Psoas muscle (tissue), 8 donors: ENCODE measurements around the gene HOXC5. TPM values are rescaled to one million over a fixed set of nuclear protein-coding genes. Genes with fewer than 3 reads are reported as not detected.

Source experiments
- ATAC-seq, 4 donors: fragments of 200-7000 bp; cut with Tn5 transposase; one replicate each; pipeline ENCODE4 v1.9.1; 2020; ENCODE audit warnings: moderate library complexity in 3 of 4, mild to moderate bottlenecking in 2 of 4
- DNase-seq, 2 donors: peaks; one replicate each; pipeline ENCODE4 v3.0.0-alpha.2; 2020
- H3K27ac ChIP-seq: fragments of 200-600 bp; one replicate; pipeline ENCODE4 v1.8.0; 2022
- H3K27me3 ChIP-seq, 3 donors: fragments of 200-600 bp in 1 of 3; one replicate each; pipeline versions ENCODE4 v1.6.1 to v1.8.0; 2013 to 2022; ENCODE audit warnings: low read length in 2 of 3, mild to moderate bottlenecking in 2 of 3, moderate library complexity in 1 of 3; ENCODE audit not compliant: insufficient read depth in 3 of 3
- H3K36me3 ChIP-seq, 2 donors: fragments of 200-600 bp in 1 of 2; one replicate each; pipeline versions ENCODE4 v1.6.1 to v1.8.0; 2013 to 2022; ENCODE audit warnings: low read depth in 1 of 2, mild to moderate bottlenecking in 1 of 2, moderate library complexity in 1 of 2; ENCODE audit not compliant: insufficient read depth in 1 of 2
- H3K4me1 ChIP-seq: fragments of 200-600 bp; one replicate; pipeline ENCODE4 v1.8.0; 2022
- H3K4me3 ChIP-seq: fragments of 200-600 bp; one replicate; pipeline ENCODE4 v1.8.0; 2022; ENCODE audit warnings: mild to moderate bottlenecking
- H3K9me3 ChIP-seq: fragments of 200-600 bp; one replicate; pipeline ENCODE4 v1.8.0; 2022
- CTCF ChIP-seq: fragments of 200-600 bp; IDR thresholded peaks from one replicate; pipeline ENCODE4 v1.8.0; 2022; ENCODE audit warnings: antibody characterized with exemption
- WGBS, 3 donors: extraction: QIAGEN DNeasy Blood & Tissue Kit; methylation state at CpG; one replicate each; pipeline versions ENCODE4 v1.1.6 to v1.1.7; 2013; 5-methylcytosine and 5-hydroxymethylcytosine counted together
- intact Hi-C, 2 donors: fragments of 100-400 bp; cut with DNase I; formaldehyde crosslinking; loops; one replicate each; pipeline versions ENCODE4 v1.11.0 to v1.14.2; 2022
- polyA plus RNA-seq, 3 donors: library from polyadenylated mRNA; stranded (reverse); fragments of 200-250 nt; gene quantifications; one replicate each; pipeline ENCODE4 v1.2.3, GENCODE V29; 2013
- total RNA-seq, 4 donors: library from RNA; stranded (reverse); fragmentation: NEBNext Ultra II Directional in 2 of 4; extraction: Animal tissue kit (Norgen Biotek cat#: 25700) in 2 of 4; gene quantifications; one replicate each; pipeline versions ENCODE4 v1.2.1 to v1.2.4, GENCODE V29; 2021 to 2023
- donor health status: healthy with polysubstance abuse.
- donor health status: DM: no; HTN: no; CAD: no; lungs with moderate emphysema.
- donor health status: Bipolar disorder and iron deficiency.
- donor health status: healthy.
- donor health status: DM: yes; HTN: yes; CAD: no.
- donor health status: DM: no; HTN: no; CAD: no.
- donor health status: DM: no; HTN: no; CAD: no.
- donor health status: DM: yes; HTN: yes; CAD: no.

Gene HOXC5
- total and polyA plus RNA-seq, 7 donors, result 0.03 to 3.3 (median 0.58) TPM

GRCh38 chr12:54027442-54027786, 5.4 kb upstream of the HOXC5 start:
- WGBS, 3 donors, result 47 to 73% (median 48%) methylated on average over 3 of the region's 3 CpGs
- TF ChIP-seq CTCF, result no peak
- H3K4me3 ChIP-seq, result peak overlapping the region; percentile 77
- no peak for ATAC-seq
- peak overlapping the region; percentile 99 for H3K27ac ChIP-seq
- no peaks in the 10 kb centered on the region for H3K9me3 ChIP-seq
- peaks cover 46% of the 10 kb centered on the region for H3K4me1 ChIP-seq
- DNase-seq, result peak in 1 of 2 donors; percentile 12
- no peaks in the 10 kb centered on the region for H3K36me3 ChIP-seq
- intact Hi-C loops, result no loop called here
- H3K27me3 ChIP-seq, result peaks cover 0 to 4% (median 0%) of the 10 kb centered on the region in 3 donors

- Histone ChIP-seq H3K4me1 (peaks cover 40% of the 10 kb centered on the region), H3K4me3 (peak within 1 kb of the TSS; percentile 77), H3K27ac (peak within 1 kb of the TSS; percentile 99), H3K27me3 (peaks cover 0 to 4% (median 0%) of the 10 kb centered on the region in 3 donors), H3K9me3 (no peaks in the 10 kb centered on the region), H3K36me3 (no peaks in the 10 kb centered on the region)
- 24% methylated on average over 36 of the region's 36 CpGs for WGBS, 3 donors
- no peak for TF ChIP-seq CTCF
- intact Hi-C loops, result no loop called here
- DNase-seq (peak; percentile 65 to 70), ATAC-seq (peak; percentile 40 to 69 (median 68))
These were observed 4.3 kb upstream of the HOXC5 start, which contains the start of gene HOXC6 for GRCh38 chr12:54028314-54029201. Gene HOXC6, plus strand, starts transcription at chr12:54028440. Its CDS starts 82 bp downstream, at chr12:54028522.

GRCh38 chr12:54029529-54030441, 3.1 kb upstream of the HOXC5 start:
- DNase-seq (peak in 1 of 2 donors; percentile 53), ATAC-seq (peak in 1 of 4 donors; percentile 34)
- TF ChIP-seq CTCF, result no peak
- 60 to 75% (median 62%) methylated on average over 51 to 53 of the region's 53 CpGs for WGBS, 3 donors
- peaks cover 28% of the 10 kb centered on the region for H3K4me1 ChIP-seq
- intact Hi-C loops, result loop anchor here in 1 of 2 donors (10.0 kb wide), 1 partner anchor 105 kb away; no protein-coding TSS in a partner anchor
- no peaks in the 10 kb centered on the region for H3K36me3 ChIP-seq
- peak overlapping the region; percentile 77 for H3K4me3 ChIP-seq
- H3K27me3 ChIP-seq, result peaks cover 0 to 4% (median 0%) of the 10 kb centered on the region in 3 donors
- no peaks in the 10 kb centered on the region for H3K9me3 ChIP-seq
- peak overlapping the region; percentile 24 for H3K27ac ChIP-seq

- ATAC-seq (no peak), DNase-seq (no peak)
- H3K4me1 ChIP-seq, result peaks cover 24% of the 10 kb centered on the region
- H3K36me3 ChIP-seq, result no peaks in the 10 kb centered on the region
- peak overlapping the region; percentile 24 for H3K27ac ChIP-seq
- intact Hi-C loops, result loop anchor here in 1 of 2 donors (10.0 kb wide), 1 partner anchor 104 kb away; no protein-coding TSS in a partner anchor
- H3K4me3 ChIP-seq, result peak overlapping the region; percentile 77
- peaks cover 0 to 4% (median 0%) of the 10 kb centered on the region in 3 donors for H3K27me3 ChIP-seq
- no peak for TF ChIP-seq CTCF
- no peaks in the 10 kb centered on the region for H3K9me3 ChIP-seq
- WGBS, 3 donors, result 65 to 73% (median 71%) methylated on average over 7 of the region's 7 CpGs
These were observed 2.4 kb upstream of the HOXC5 start for GRCh38 chr12:54030442-54030801.
